GM12864 (cell line): ENCODE measurements around the gene SYT9.

Source experiments
- DNase-seq: peaks from one replicate; pipeline ENCODE4 v3.0.0-alpha.2; 2011; ENCODE audit warnings: low read depth
- H3K4me3 ChIP-seq: 2 replicates; pipeline ENCODE4 v1.5.1; 2011; ENCODE audit warnings: mild to moderate bottlenecking, low read depth, low read length, control low read depth
- TF ChIP-seq, protein P1 (sequence below): IDR thresholded peaks from 2 replicates; pipeline ENCODE4 v1.5.1; 2011; ENCODE audit warnings: low read depth, mild to moderate bottlenecking, moderate library complexity, low read length, control low read depth, inconsistent platforms; ENCODE audit errors: missing control alignments

Gene SYT9

GRCh38 chr11:7435176-7435575 is 183.5 kb downstream of the SYT9 start:
- no peak for DNase-seq
- TF ChIP-seq, protein P1, sequence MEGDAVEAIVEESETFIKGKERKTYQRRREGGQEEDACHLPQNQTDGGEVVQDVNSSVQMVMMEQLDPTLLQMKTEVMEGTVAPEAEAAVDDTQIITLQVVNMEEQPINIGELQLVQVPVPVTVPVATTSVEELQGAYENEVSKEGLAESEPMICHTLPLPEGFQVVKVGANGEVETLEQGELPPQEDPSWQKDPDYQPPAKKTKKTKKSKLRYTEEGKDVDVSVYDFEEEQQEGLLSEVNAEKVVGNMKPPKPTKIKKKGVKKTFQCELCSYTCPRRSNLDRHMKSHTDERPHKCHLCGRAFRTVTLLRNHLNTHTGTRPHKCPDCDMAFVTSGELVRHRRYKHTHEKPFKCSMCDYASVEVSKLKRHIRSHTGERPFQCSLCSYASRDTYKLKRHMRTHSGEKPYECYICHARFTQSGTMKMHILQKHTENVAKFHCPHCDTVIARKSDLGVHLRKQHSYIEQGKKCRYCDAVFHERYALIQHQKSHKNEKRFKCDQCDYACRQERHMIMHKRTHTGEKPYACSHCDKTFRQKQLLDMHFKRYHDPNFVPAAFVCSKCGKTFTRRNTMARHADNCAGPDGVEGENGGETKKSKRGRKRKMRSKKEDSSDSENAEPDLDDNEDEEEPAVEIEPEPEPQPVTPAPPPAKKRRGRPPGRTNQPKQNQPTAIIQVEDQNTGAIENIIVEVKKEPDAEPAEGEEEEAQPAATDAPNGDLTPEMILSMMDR: no peak
- H3K4me3 ChIP-seq: no peak overlapping the region

DNA sequence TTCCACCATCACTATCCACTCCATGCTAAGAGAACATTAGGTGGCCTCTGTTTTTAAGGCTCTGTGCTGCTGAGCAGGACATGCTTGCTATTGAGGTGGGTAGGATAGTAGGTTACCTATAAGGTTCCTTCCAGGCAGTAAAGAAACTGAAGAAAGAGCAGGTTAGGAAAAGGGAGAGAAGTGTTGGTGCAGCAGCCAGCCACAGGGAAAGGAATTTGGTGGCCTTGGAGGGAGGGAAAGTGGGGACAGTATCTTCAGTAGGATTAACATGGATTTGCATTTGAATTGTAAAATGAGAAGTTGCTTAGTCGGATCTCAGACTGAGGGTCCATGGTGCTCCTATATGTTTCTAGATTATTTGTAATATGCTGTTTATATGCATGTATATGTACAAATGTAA is 184.4 kb downstream of the SYT9 start:
- no peak for DNase-seq
- H3K4me3 ChIP-seq: no peak overlapping the region

DNA sequence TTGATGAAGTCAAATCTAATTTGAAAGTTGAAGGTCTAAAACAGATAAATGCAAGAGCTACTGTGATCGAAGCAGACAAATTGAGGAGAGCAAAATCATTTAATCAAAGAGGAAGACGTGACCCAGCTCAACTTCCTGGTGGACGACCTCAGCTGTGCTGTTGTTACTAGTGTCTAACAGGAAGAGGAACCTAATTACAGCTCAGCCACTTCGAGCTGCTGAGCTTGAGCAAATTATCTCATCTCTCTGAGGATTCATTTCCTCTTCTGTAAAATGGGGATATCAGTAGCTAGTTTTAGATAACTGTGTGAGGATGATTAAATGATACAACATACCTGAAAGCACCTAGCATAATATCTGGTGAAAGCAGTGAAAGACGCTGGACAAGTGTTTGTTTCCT is 185.0 kb downstream of the SYT9 start:
- peak; percentile 39 for DNase-seq
- no peak overlapping the region for H3K4me3 ChIP-seq
- TF ChIP-seq, protein P1: no peak

More for the DNA sequence above, 184.4 kb downstream of the SYT9 start:
- TF ChIP-seq, protein P1: no peak

DNA sequence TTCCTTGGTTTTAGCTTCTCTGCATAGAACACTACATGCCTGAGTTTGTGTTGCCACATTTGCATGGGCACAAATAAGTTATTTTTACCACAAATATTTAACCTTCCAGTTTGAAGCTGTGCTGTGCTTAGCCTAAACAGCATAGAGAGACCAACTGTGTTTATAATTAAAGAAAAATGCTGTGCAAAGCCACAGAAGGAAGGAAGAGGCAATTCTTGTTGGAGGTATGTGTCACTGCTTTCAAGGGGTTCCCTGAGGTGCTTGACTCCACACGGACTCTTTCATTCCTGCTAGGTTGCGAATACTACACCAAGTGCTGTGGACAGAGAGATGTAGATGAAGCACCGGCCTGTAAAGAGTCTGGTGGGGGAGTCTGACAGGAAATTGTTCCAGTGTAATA is 186.0 kb downstream of the SYT9 start:
- TF ChIP-seq, protein P1: no peak
- DNase-seq: no peak
- no peak overlapping the region for H3K4me3 ChIP-seq

DNA sequence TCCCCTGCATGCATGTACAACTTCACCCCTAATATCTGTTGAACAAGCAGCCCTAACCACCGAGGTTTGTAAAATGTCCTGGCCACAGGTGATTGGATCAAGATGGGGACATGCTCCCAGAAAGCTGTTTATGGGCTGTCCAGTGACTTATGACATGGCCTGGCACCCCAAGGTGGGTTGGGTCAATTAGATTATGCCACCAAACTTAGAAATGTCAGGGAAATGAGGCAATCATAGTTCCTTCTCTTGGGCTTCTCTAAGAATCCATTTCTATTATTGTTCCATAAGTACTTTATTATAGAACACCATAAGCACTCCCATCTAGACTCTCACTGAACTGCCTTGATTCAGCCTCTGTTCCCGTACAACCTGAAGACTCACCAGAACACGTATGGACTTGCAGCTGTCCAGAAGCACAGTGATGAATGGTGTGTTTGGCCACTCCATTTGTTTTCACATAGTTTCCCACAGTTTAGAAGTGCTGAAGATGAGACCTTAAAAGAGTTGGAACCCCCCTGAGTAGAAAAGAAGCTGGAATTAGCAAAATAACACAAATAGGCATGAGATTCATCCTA is 188.1 kb downstream of the SYT9 start:
- TF ChIP-seq, protein P1: no peak
- no peak overlapping the region for H3K4me3 ChIP-seq
- DNase-seq: no peak

DNA sequence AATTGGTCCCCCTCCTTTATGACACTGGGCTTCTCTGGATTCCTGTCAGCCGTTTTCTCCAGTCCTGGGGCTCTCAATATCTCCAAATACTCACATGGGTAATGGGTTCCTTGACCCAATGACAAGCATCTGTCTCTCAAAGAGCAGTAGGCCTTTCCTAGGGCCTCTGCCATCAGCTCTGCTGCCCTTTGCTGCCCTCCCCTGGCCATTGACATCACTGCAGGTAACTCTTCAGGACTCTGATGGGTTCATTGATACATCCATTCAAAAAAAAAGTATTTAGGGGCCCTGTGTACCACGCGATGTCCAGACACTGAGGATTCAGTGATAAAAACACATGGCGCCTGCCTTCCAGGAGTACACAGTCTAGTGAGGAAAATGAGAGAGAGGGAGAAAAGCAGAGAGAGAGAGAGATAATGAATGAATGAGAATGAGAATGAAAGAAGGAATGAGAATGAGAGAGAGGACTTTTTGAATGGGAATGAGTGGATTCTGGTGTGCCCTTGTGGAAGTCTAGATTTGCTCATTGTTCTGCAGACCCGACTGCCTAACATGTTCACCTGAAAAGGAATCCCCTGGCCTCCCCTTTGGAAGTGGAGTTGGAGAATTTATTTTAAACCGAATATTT is 191.0 kb downstream of the SYT9 start:
- TF ChIP-seq, protein P1: peak; percentile 84
- H3K4me3 ChIP-seq: no peak overlapping the region
- DNase-seq: peak; percentile 18
